C4-2B (cell line): ENCODE measurements around the gene LATS2.

Experiments
- CTCF ChIP-seq: fragments of 450-650 bp; conservative IDR thresholded peaks from 2 replicates; pipeline ENCODE4 v1.5.1; 2017; ENCODE audit warnings: mild to moderate bottlenecking
- ZFX ChIP-seq: fragments of 450-650 bp; IDR thresholded peaks from 2 replicates; pipeline ENCODE4 v1.6.1; 2017

- TF ChIP-seq CTCF (no peak), ZFX (no peak)
These were observed 88.7 kb downstream of the LATS2 start for GRCh38 chr13:20972731-20973130.
